Stimulated activated CD4-positive, alpha-beta T cell treated with anti-CD3 and anti-CD28 coated beads, Interleukin-4, amount 100 ng/mL, for 24 hours (primary cell): ENCODE measurements around the gene GAREM1.

Experiments used
- DNase-seq: peaks from one replicate; pipeline ENCODE4 v3.0.0-alpha.2; 2020

Gene GAREM1

GRCh38 chr18:32286749-32287148 is 183.9 kb downstream of the GAREM1 start:
- DNase-seq = no peak

GRCh38 chr18:32284284-32284683 is 186.4 kb downstream of the GAREM1 start:
- no peak for DNase-seq

- DNase-seq = no peak
Observed at GRCh38 chr18:32280911-32281310, 189.8 kb downstream of the GAREM1 start.

GRCh38 chr18:32280188-32280783 is 190.4 kb downstream of the GAREM1 start:
- DNase-seq = no peak

GRCh38 chr18:32278177-32278799 is 192.4 kb downstream of the GAREM1 start:
- DNase-seq = no peak

- DNase-seq = no peak
Observed at GRCh38 chr18:32277549-32277948, 193.1 kb downstream of the GAREM1 start.

- DNase-seq = no peak
Observed at GRCh38 chr18:32276906-32277305, 193.8 kb downstream of the GAREM1 start.

GRCh38 chr18:32276256-32276655 is 194.4 kb downstream of the GAREM1 start:
- no peak for DNase-seq

- no peak for DNase-seq
Observed at GRCh38 chr18:32275221-32275620, 195.5 kb downstream of the GAREM1 start.

- DNase-seq = no peak
Observed at GRCh38 chr18:32274307-32274706, 196.4 kb downstream of the GAREM1 start.

- DNase-seq = peak; percentile 11
Observed at GRCh38 chr18:32271672-32272208, 198.9 kb downstream of the GAREM1 start.

- DNase-seq = no peak
Observed at GRCh38 chr18:32270341-32270740, 200.3 kb downstream of the GAREM1 start.

GRCh38 chr18:32267463-32267862 is 203.2 kb downstream of the GAREM1 start:
- no peak for DNase-seq

- DNase-seq = no peak
Observed at GRCh38 chr18:32264401-32264800, 206.3 kb downstream of the GAREM1 start.

GRCh38 chr18:32262092-32262491 is 208.6 kb downstream of the GAREM1 start:
- DNase-seq = no peak

GRCh38 chr18:32261003-32261402 is 209.7 kb downstream of the GAREM1 start:
- no peak for DNase-seq

GRCh38 chr18:32259553-32259952 is 211.1 kb downstream of the GAREM1 start:
- no peak for DNase-seq

GRCh38 chr18:32258558-32259204 is 212.0 kb downstream of the GAREM1 start:
- no peak for DNase-seq

GRCh38 chr18:32258148-32258547 is 212.5 kb downstream of the GAREM1 start:
- no peak for DNase-seq

GRCh38 chr18:32257084-32257785 is 213.4 kb downstream of the GAREM1 start:
- DNase-seq = no peak

- no peak for DNase-seq
Observed at GRCh38 chr18:32255570-32255969, 215.1 kb downstream of the GAREM1 start.

GRCh38 chr18:32252141-32252860 is 218.4 kb downstream of the GAREM1 start:
- DNase-seq = no peak

GRCh38 chr18:32251466-32251865 is 219.2 kb downstream of the GAREM1 start:
- no peak for DNase-seq
